T-cell (primary cell): ENCODE measurements around the gene TTC7B. TPM values are rescaled to one million over a fixed set of nuclear protein-coding genes. Genes with fewer than 3 reads are reported as not detected.

Experiments used
- ATAC-seq, 4 experiments: fragments of 200-7000 bp in 3 of 4; fragments of 150-1000 bp in 1 of 4; cut with Tn5 transposase; replicated peaks in 1 of 4; 1 replicate in 3 of 4; 2 replicates in 1 of 4; pipeline ENCODE4 v1.10.0; 2021; ENCODE audit warnings: moderate library complexity in 3 of 4, mild to moderate bottlenecking in 2 of 4, moderate number of reproducible peaks in 1 of 4
- CTCF ChIA-PET, 2 donors: fragments of 300-600 bp; sonication (Branson Sonifier 250); formaldehyde crosslinking; loops; one replicate each; lab custom pipeline; 2022; ENCODE audit warnings: antibody characterized with exemption in 2 of 2; lab: Charles Lee
- POLR2A ChIA-PET, 2 donors: fragments of 300-600 bp; sonication (Branson Sonifier 250); formaldehyde crosslinking; loops; one replicate each; lab custom pipeline; 2022; ENCODE audit warnings: antibody characterized with exemption in 2 of 2; lab: Charles Lee
- DNase-seq, 35 experiments: peaks; one replicate each; pipeline versions ENCODE4 v3.0.0 to v3.0.0-alpha.2; 2013 to 2023
- H3K27ac ChIP-seq: one replicate; pipeline ENCODE4 v1.5.1; 2013; ENCODE audit warnings: low read length
- H3K27me3 ChIP-seq, 2 experiments: replicated peaks in 1 of 2; 1 replicate in 1 of 2; 2 replicates in 1 of 2; pipeline versions ENCODE4 v1.6.1 to v1.7.0; 2013; ENCODE audit warnings: low read length in 1 of 2, mixed read lengths in 1 of 2; ENCODE audit not compliant: control insufficient read depth in 2 of 2, insufficient read depth in 2 of 2; ENCODE audit errors: extremely low read depth in 1 of 2
- H3K36me3 ChIP-seq, 2 donors: 1 replicate in 1 of 2; 2 replicates in 1 of 2; pipeline versions ENCODE4 v1.6.1 to v1.7.0; 2013; ENCODE audit warnings: low read length in 1 of 2; ENCODE audit not compliant: control insufficient read depth in 2 of 2, insufficient read depth in 1 of 2; ENCODE audit errors: extremely low read depth in 1 of 2
- H3K4me1 ChIP-seq, 2 experiments: 1 replicate in 1 of 2; 2 replicates in 1 of 2; pipeline versions ENCODE4 v1.6.1 to v1.7.0; 2013; ENCODE audit warnings: low read length in 2 of 2, mixed read lengths in 1 of 2; ENCODE audit not compliant: insufficient read depth in 2 of 2, control insufficient read depth in 1 of 2; ENCODE audit errors: extremely low read depth in 1 of 2
- H3K4me3 ChIP-seq, 2 donors: 1 replicate in 1 of 2; 2 replicates in 1 of 2; pipeline versions ENCODE4 v1.5.1 to v1.7.0; 2013; ENCODE audit warnings: mild to moderate bottlenecking in 2 of 2, low read length in 1 of 2, moderate library complexity in 1 of 2; ENCODE audit not compliant: control insufficient read depth in 1 of 2; ENCODE audit errors: extremely low read depth in 1 of 2
- H3K9me3 ChIP-seq: 2 replicates; pipeline ENCODE4 v1.7.0; 2013
- H3K27ac Mint-ChIP-seq, 2 donors: one replicate each; pipeline ENCODE4 v1.8.0; 2020 to 2021; ENCODE audit warnings: mild to moderate bottlenecking in 2 of 2, mixed read lengths in 2 of 2
- H3K27me3 Mint-ChIP-seq, 2 donors: one replicate each; pipeline ENCODE4 v1.8.0; 2021 to 2022; ENCODE audit warnings: mixed read lengths in 2 of 2
- H3K36me3 Mint-ChIP-seq: one replicate; pipeline ENCODE4 v1.8.0; 2021; ENCODE audit warnings: mixed read lengths
- H3K4me1 Mint-ChIP-seq, 3 donors: one replicate each; pipeline ENCODE4 v1.8.0; 2020 to 2022; ENCODE audit warnings: mixed read lengths in 3 of 3, mild to moderate bottlenecking in 1 of 3
- H3K4me3 Mint-ChIP-seq, 3 donors: one replicate each; pipeline ENCODE4 v1.8.0; 2020 to 2022; ENCODE audit warnings: mild to moderate bottlenecking in 3 of 3, mixed read lengths in 3 of 3, moderate library complexity in 3 of 3
- H3K9me3 Mint-ChIP-seq, 3 donors: one replicate each; pipeline ENCODE4 v1.8.0; 2020 to 2022; ENCODE audit warnings: mixed read lengths in 3 of 3
- WGBS: methylation state at CpG from one replicate; pipeline ENCODE4 v1.1.5; 2013; ENCODE audit warnings: missing lambda C conversion rate; ENCODE audit not compliant: insufficient coverage; 5-methylcytosine and 5-hydroxymethylcytosine counted together
- total RNA-seq, 35 experiments: library from RNA in 6 of 35; stranded (reverse) in 6 of 35; fragments of 120-200 nt in 1 of 35; gene quantifications; one replicate each; pipeline versions ENCODE4 v1.2.1 to v1.2.4 and lab custom pipeline; 2013 to 2026

The TTC7B gene
- total RNA-seq, 5 donors from 2014 or later (not counting 1 experiment from before 2014, with no cell fraction given), result 1.5 to 2.6 (median 1.7) TPM

- ChIA-PET POLR2A (no interaction called here), CTCF (interaction anchor here in 1 of 2 donors (2.3 kb wide), 1 partner anchor 9 kb away, joined by 9 read pairs; no protein-coding TSS in a partner anchor)
- H3K27me3 ChIP-seq, result no peaks in the 10 kb centered on the region
- no peak overlapping the region for H3K27ac ChIP-seq
- Mint-ChIP-seq H3K9me3 (peaks cover 28 to 38% (median 29%) of the 10 kb centered on the region in 3 donors), H3K4me1 (no peaks in the 10 kb centered on the region), H3K4me3 (no peak overlapping the region), H3K27ac (no peak overlapping the region), H3K36me3 (peaks cover 23% of the 10 kb centered on the region), H3K27me3 (peaks cover 0 to 4% of the 10 kb centered on the region in 2 donors)
- DNase-seq (no peak), ATAC-seq (no peak)
- no peaks in the 10 kb centered on the region for H3K4me1 ChIP-seq
- no peaks in the 10 kb centered on the region for H3K36me3 ChIP-seq
- no peak overlapping the region for H3K4me3 ChIP-seq
- H3K9me3 ChIP-seq, result peaks cover 6% of the 10 kb centered on the region
Measured at GRCh38 chr14:90767899-90768298, 48.3 kb downstream of the TTC7B start.

GRCh38 chr14:90760591-90761316 lies 55.5 kb downstream of the TTC7B start:
- ATAC-seq, result no peak
- DNase-seq, result peak in 1 of 35 experiments; percentile 33
- Mint-ChIP-seq H3K27ac (no peak overlapping the region), H3K36me3 (peaks cover 8% of the 10 kb centered on the region), H3K4me3 (no peak overlapping the region), H3K27me3 (peaks cover 6 to 11% of the 10 kb centered on the region in 2 donors), H3K9me3 (peaks cover 12 to 17% (median 16%) of the 10 kb centered on the region in 3 donors), H3K4me1 (peaks cover 20 to 22% (median 22%) of the 10 kb centered on the region in 3 donors)
- CTCF ChIA-PET, result interaction anchor here (1.0 to 1.5 kb wide), 2 partner anchors 11 to 12 kb away, joined by 3 to 5 read pairs; no protein-coding TSS in a partner anchor
- 100% methylated on average over 1 of the region's 4 CpGs for WGBS
- H3K9me3 ChIP-seq, result peaks cover 6% of the 10 kb centered on the region
- H3K36me3 ChIP-seq, result no peaks in the 10 kb centered on the region
- H3K4me3 ChIP-seq, result no peak overlapping the region
- H3K4me1 ChIP-seq, result peaks cover 12 to 21% of the 10 kb centered on the region in 2 experiments
- POLR2A ChIA-PET, result interaction anchor here in 1 of 2 donors (0.6 kb wide), 1 partner anchor 364 kb away, joined by 5 read pairs; the partner anchor contains the start of gene CALM1
- H3K27ac ChIP-seq, result no peak overlapping the region
- no peaks in the 10 kb centered on the region for H3K27me3 ChIP-seq

DNA sequence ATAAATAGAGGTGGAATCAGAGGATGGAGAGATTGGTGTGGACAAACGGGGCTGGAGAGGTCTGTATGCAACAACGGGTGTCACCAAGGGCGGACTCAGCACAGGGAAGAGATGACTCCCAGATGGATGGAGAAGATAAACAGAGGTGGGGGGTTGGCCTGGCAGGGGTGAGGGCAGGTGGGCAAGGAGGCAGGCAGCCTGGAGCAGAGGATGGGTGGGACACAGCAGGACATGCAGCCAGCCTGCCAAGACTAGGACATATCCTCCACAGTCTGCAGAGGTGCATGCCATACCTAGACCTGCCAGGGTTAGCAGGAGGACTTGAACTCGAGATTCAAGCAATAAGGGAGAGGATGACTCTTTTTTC lies 56.2 kb downstream of the TTC7B start:
- H3K27me3 Mint-ChIP-seq, result peaks cover 6 to 11% of the 10 kb centered on the region in 2 donors
- Histone ChIP-seq H3K27me3 (no peaks in the 10 kb centered on the region), H3K36me3 (no peaks in the 10 kb centered on the region), H3K4me3 (no peak overlapping the region), H3K27ac (no peak overlapping the region), H3K9me3 (peaks cover 6% of the 10 kb centered on the region), H3K4me1 (peaks cover 12 to 21% of the 10 kb centered on the region in 2 experiments)
- DNase-seq (no peak), ATAC-seq (no peak)
- H3K36me3 Mint-ChIP-seq, result peaks cover 8% of the 10 kb centered on the region
- CTCF ChIA-PET, result interaction anchor here (0.6 to 2.7 kb wide), 8 partner anchors 11 to 1045 kb away, joined by 3 to 18 read pairs (median 4); partner anchors contain the start of gene TTC7B (in 1 of the 2)
- POLR2A ChIA-PET, result interaction anchor here in 1 of 2 donors (0.6 kb wide), 1 partner anchor 363 kb away, joined by 5 read pairs; the partner anchor contains the start of gene CALM1
- H3K4me1 Mint-ChIP-seq, result peaks cover 20 to 22% (median 22%) of the 10 kb centered on the region in 3 donors
- H3K27ac Mint-ChIP-seq, result no peak overlapping the region
- H3K4me3 Mint-ChIP-seq, result no peak overlapping the region
- 80% methylated on average over 4 of the region's 4 CpGs for WGBS
- peaks cover 10 to 15% (median 14%) of the 10 kb centered on the region in 3 donors for H3K9me3 Mint-ChIP-seq

GRCh38 chr14:90759370-90760077 lies 56.7 kb downstream of the TTC7B start:
- DNase-seq (peak in 9 of 35 experiments; percentile 2 to 37 (median 14)), ATAC-seq (no peak)
- no peaks in the 10 kb centered on the region for H3K27me3 ChIP-seq
- peaks cover 12 to 21% of the 10 kb centered on the region in 2 experiments for H3K4me1 ChIP-seq
- WGBS, result 80% methylated on average over 1 of the region's 7 CpGs
- Mint-ChIP-seq H3K27ac (peak overlapping the region; percentile 79 to 86), H3K9me3 (peaks cover 10 to 15% (median 14%) of the 10 kb centered on the region in 3 donors), H3K36me3 (peaks cover 8% of the 10 kb centered on the region), H3K4me3 (peak overlapping the region; percentile 70 to 76 (median 76)), H3K4me1 (peaks cover 20 to 22% (median 22%) of the 10 kb centered on the region in 3 donors), H3K27me3 (peaks cover 6 to 11% of the 10 kb centered on the region in 2 donors)
- H3K36me3 ChIP-seq, result no peaks in the 10 kb centered on the region
- peaks cover 6% of the 10 kb centered on the region for H3K9me3 ChIP-seq
- ChIA-PET CTCF (interaction anchor here (0.6 to 2.7 kb wide), 13 partner anchors 9 to 1153 kb away, joined by 3 to 18 read pairs (median 4); partner anchors contain the start of gene TTC7B (in 1 of the 2)), POLR2A (no interaction called here)
- no peak overlapping the region for H3K27ac ChIP-seq
- no peak overlapping the region for H3K4me3 ChIP-seq

GRCh38 chr14:90758959-90759358 lies 57.3 kb downstream of the TTC7B start:
- CTCF ChIA-PET, result interaction anchor here (0.5 to 2.7 kb wide), 22 partner anchors 9 to 1739 kb away, joined by 3 to 18 read pairs (median 4); partner anchors contain the start of genes CPSF2 (in 1 of the 2) and TTC7B (in 1 of the 2)
- Histone ChIP-seq H3K4me1 (peaks cover 12 to 21% of the 10 kb centered on the region in 2 experiments), H3K36me3 (no peaks in the 10 kb centered on the region), H3K9me3 (peaks cover 6% of the 10 kb centered on the region), H3K27me3 (no peaks in the 10 kb centered on the region), H3K27ac (peak overlapping the region; percentile 75), H3K4me3 (peak overlapping the region; percentile 58 to 73)
- Mint-ChIP-seq H3K27me3 (peaks cover 6 to 10% of the 10 kb centered on the region in 2 donors), H3K9me3 (peaks cover 9 to 14% (median 13%) of the 10 kb centered on the region in 3 donors), H3K4me3 (peak overlapping the region; percentile 70 to 76 (median 76)), H3K36me3 (peaks cover 7% of the 10 kb centered on the region), H3K27ac (peak overlapping the region; percentile 79 to 89), H3K4me1 (peaks cover 20 to 22% (median 22%) of the 10 kb centered on the region in 3 donors)
- WGBS, result 77% methylated on average over 12 of the region's 13 CpGs
- DNase-seq, result peak in 5 of 35 experiments; percentile 5 to 32 (median 10)
- ATAC-seq, result no peak
- POLR2A ChIA-PET, result interaction anchor here in 1 of 2 donors (0.6 kb wide), 1 partner anchor 314 kb away, joined by 5 read pairs; no protein-coding TSS in a partner anchor
